ENCODE results near the gene GPR62. TPM values are rescaled to one million over a fixed set of nuclear protein-coding genes. Genes with fewer than 3 reads are reported as not detected.

The GPR62 gene
- total RNA-seq, 1 donor, result under 0.01 TPM

DNA sequence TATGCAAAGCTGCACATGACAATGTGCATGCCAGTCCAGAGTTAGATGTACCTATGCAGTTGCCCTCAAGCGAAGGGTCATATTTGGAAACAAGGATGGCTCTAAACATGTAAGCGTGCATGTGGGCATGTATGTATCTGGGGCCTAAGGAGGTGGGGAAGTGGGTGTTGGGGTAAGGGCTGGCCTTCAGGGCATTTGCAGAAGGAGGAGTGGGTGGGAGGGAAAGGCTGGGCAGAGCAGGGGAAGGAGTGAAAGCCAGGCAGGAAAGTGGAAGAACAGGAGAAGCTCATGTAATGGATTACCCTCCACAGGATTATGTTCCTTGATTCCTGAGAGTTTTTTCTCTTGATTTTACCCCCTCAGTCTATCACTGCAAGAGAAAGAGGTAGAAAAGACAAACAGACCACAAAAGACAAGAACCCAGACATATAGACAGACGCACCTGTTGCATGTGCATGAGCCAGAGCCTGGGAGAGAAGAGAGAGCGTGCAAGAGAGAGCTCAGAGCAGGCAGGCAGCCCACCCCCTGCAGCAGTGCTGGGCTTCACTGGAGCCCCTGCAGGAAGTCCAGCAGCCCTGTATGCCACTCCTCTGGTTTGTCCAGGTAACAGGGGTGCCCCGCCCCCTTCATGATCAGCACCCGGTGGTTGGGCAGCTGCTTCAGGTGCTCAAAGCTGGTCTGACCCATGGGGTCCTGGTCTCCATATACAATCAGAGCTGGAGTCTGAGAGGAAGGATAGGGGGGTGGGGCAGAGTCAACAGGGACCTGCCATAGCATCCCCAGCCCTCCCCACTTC, 13.9 kb downstream of the GPR62 start:
- no peak for DNase-seq (ENCODE audit: low read depth in 2 of 3, low spot score in 2 of 3)

DNA sequence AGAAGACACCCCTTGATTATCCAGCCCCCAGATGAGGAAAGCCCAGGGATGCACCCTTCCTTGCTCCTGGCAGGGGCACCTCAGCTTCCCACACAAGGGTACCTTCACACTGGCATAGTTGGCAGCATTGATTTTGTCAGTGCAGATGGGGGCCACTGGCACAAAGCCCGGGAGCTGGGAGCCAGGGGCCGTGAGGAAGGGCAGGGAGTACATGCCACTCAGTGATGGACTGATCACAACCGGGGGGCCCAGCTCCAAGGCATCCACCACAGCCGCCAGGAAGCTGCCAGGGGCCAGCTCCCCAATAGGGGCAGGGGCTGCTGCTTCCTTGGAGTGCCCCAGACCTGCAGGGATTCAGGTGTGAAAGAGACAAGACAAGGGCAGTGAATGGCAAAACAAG, 14.7 kb downstream of the GPR62 start:
- no peak for DNase-seq (ENCODE audit: low read depth in 2 of 3, low spot score in 2 of 3)

DNA sequence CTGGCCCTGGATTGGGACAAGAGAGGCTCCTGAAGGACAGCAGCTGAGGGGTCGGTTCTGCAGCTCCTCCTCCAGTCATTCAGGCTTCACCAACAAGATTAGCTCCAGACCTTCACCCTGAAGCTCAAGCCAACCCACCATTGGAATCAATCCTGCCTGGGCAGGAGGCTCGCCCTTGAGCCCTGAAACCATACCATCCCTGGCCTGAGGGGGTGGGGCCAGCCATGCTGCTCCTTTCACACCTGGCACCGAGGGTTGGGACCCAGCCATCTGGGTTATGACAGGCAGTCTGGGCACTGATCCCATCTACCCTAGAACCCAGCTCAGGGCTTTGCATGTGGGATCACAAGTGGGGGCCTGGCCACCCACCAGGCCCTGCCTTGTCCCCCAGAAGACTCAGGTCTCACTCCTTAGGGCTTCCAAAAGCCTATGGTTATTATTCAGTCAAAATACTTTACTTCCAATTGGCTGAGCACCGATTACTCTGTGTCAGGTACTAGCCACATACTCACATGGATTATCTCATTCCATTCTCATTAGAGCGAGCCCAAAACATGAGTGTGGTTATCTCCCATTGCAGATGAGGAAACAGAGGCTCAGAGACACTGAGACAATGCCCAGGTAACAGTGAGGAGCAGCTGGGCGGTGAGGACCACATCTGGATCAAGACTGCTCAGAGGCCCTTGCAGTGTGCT, 15.6 kb downstream of the GPR62 start:
- no peak for DNase-seq (ENCODE audit: low read depth in 2 of 3, low spot score in 2 of 3)

DNA sequence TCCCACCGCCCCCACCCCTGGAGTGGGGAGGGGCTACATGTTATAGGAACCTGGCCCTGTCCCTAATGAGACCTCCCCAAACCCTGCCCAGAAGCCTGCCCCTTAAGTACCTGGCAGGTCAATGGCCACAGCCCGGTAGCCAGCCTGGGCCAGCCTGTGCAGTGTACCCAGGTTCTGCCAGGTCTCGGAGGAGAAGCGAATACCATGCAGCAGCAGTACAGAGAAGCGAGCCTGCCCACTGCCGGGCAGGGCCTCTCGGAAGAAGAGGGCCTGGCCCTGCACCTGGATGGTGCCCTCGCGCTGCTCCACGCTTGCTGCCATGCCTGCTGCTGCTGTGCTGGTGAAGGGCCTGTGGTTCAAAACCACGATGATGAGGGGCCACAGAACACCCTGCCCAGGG, 16.2 kb downstream of the GPR62 start:
- DNase-seq (ENCODE audit: low read depth in 2 of 3, low spot score in 2 of 3), result no peak

DNA sequence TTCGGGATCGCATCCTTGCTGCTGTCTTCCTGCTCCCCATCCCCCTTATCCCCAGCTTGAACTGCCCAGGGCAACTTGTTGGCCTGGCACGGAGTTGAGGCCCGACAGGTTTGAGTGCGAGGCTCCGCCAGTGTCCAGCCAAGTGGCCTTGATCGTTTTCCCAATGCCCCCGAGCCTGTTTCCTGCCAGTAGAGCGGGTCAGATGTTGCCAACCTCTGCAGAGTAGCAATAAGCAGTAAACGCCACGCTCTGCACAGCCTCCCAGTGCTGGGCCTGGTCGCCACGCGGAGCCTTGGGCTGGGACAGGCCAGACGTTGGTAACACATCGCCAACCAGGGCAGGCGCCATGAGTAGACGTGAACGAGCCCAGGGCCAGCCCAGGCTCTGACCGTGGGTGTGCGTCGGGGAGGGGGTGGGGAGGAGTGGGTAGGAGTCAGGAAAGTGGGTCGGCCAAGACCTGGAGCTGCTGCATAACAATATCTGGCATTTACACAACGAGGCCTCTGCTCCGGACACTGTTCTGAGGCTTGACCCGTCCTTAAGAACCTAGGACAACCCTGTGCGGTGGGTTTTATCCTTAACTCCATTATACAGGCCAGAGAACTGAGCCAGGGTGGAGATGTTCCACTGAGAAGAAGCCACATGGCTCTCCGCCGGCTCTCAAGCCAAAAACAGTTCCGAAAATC, 19.2 kb downstream of the GPR62 start:
- no peak for DNase-seq (ENCODE audit: low read depth in 2 of 3, low spot score in 2 of 3)

DNA sequence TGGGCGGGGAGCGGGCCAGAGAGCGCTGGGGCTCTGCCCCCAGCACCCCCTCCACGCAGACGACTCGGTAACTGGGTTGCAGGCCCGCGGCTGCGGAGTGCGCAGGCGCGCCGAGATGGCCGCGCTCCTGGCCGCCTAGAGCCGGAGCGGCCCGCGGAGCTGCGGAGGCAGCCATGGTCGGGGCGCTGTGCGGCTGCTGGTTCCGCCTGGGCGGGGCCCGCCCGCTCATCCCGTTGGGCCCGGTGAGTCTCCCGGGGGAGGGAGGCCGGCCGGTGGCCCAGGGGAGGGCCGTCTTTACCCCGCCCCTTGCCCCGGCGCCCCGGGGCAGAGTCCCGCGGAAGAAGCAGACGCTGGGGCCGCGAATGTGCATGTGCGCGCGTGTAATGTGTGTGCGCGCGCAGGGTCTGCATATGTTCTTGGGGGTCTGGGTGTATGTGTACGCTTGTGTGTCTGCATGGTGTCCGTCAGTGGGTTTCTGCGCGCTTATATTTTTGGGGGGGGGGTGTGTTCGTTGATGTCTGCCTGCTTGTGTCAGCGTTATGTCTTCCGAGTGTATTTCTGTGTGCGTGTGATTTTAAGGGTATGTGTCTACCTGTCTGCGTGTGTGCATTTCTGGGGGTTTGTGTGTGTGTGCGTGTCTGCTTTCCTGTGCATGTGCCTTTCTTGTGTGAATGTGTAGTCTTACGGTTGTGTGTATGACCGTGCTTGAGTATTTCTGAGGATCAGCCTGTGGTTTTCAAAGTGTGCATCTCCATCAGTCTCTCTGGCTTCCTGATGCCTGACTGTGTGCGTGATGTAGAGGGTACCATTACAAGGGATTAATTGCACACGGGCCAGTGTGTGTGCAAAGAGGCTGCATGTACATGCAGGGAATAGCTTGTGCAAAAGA, 20.0 kb downstream of the GPR62 start, which contains the start of gene ABHD14A:
TSS of gene ABHD14A (plus strand) at position 102 of the 889 bp plus-strand sequence. CDS start at position 174, 72 bp downstream.
- peak; percentile 52 to 62 (median 56) for DNase-seq (ENCODE audit: low read depth in 2 of 3, low spot score in 2 of 3)

DNA sequence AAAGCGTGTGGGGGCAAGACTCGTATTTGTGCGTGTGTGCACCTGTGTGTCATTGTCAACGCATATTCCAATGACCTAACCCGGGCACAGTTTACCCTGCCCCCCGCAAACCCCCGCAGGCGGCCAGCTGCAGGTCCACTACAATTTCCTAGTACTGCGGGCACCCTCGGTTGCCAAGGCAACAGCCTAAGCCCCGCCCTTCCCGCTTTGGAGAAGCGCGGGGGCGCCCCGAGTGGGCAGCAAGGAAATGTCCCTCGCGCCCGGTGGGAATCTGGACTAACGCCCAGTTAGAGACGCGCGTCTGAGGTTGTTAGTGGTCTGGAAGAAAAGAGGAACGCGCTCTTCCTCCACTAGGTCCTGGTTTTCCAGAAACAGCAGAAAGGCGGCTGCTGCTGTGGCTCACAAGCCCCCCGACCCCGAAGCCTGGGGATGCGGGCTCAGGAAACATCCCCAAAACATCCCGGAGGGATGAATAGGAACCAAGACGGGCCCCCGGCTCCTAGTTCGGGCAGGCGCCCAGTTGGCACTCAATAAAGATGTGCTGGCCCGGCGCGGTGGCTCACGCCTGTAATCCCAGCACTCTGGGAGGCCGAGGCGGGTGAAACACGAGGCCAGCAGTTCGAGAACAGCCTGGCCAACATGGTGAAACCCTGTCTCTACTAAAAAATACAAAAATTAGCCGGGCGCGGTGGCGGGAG, 20.8 kb downstream of the GPR62 start:
- DNase-seq (ENCODE audit: low read depth in 2 of 3, low spot score in 2 of 3), result peak in 2 of 3 donors; percentile 56 to 64

GRCh38 chr3:51977446-51978142, 22.4 kb downstream of the GPR62 start:
- DNase-seq (ENCODE audit: low read depth in 2 of 3, low spot score in 2 of 3), result peak in 1 of 3 donors; percentile 22

DNA sequence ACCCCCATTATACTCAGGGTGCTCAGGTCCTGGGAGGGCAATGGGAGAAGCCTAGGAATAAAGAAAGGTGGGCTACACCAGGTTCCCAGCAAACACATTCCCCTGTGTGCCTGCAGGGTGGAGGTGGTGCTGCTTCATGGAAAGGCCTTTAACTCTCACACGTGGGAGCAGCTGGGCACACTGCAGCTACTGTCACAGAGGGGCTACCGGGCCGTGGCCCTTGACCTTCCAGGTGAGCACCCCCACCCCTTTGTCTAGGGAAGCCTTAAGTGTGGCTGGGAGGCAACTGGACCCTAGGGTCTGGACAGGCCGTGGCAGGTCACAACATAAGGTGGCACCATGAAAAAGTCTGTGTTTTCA, 22.9 kb downstream of the GPR62 start:
- DNase-seq (ENCODE audit: low read depth in 2 of 3, low spot score in 2 of 3), result no peak

DNA sequence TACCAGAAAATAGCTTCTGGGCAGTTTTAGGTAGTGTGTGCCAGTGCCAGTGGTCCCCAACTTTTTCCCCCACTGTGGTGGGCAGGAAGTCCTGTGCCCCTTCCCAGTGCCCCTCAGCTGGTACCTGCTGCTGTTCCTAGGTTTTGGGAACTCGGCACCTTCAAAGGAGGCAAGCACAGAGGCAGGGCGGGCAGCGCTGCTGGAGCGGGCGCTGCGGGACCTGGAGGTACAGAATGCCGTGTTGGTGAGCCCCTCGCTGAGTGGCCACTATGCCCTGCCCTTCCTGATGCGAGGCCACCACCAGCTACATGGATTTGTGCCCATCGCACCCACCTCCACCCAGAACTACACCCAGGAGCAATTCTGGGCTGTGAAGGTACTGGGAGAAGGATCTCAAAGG, 25.1 kb downstream of the GPR62 start:
- no peak for DNase-seq (ENCODE audit: low read depth in 2 of 3, low spot score in 2 of 3)

DNA sequence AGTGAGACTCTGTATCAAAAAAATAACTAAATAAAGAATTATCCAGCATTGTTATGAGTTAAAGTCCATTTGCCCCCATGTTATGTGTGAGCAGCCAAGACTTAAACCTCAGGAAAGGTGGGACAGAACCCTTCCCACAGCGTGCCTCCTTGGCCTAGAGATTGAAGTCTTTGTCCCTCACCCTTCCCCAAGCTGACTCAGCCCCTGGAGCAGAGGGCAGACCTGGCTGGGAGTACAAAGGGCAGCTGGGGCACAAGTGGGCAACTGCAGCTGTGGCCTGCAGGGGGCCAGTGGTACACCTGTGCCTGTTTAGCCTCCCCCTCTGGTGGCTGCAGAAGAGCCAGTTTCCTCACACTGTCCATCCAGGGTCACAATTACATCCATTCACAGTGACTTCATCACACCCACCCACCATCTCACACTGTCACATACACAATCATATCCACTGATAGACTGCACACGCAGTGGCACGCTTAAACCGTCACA, 27.2 kb downstream of the GPR62 start:
- DNase-seq (ENCODE audit: low read depth in 2 of 3, low spot score in 2 of 3), result peak in 2 of 3 donors; percentile 48 to 53

DNA sequence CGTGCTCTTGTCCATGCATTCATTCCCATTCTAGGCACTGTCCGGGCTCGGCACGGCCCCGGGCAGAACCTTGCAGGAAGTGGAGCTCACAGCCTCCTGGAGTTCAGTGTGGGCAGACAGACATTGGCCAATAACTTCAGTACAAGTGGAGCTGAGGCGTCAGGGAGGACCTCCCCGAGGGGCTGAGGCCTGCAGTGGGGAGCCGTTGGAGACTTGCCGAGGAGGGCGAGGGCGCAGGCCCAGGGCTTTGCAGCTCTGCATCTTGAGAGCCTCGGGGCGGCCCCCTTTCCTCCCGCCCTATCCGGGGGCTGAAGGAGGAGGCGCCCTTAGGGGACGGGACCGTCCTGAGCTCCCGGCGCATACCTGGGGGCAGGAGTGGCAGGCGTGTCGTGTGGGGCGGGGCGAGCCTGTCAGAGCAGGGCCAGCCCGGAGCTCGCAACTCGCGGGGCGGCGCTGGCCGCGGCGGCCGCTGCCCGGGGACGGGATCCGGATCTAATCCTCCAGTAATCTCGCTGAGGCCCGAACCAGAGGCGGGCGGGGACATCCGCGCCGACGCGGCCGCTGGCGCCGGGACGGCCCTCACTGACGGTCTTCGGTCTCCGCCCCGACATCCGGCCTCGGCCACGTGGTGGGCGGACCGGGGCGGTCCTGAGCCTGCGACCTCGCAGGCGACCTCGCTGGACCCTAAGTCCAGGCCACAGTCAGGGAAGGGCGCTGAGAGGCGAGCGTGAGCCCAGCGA, 27.8 kb downstream of the GPR62 start, which contains the start of gene ACY1:
TSS of gene ACY1 (plus strand) at position 698 of the 740 bp plus-strand sequence. CDS start 530 bp downstream, outside the sequence.
- peak in 2 of 3 donors; percentile 73 to 77 for DNase-seq (ENCODE audit: low read depth in 2 of 3, low spot score in 2 of 3)

DNA sequence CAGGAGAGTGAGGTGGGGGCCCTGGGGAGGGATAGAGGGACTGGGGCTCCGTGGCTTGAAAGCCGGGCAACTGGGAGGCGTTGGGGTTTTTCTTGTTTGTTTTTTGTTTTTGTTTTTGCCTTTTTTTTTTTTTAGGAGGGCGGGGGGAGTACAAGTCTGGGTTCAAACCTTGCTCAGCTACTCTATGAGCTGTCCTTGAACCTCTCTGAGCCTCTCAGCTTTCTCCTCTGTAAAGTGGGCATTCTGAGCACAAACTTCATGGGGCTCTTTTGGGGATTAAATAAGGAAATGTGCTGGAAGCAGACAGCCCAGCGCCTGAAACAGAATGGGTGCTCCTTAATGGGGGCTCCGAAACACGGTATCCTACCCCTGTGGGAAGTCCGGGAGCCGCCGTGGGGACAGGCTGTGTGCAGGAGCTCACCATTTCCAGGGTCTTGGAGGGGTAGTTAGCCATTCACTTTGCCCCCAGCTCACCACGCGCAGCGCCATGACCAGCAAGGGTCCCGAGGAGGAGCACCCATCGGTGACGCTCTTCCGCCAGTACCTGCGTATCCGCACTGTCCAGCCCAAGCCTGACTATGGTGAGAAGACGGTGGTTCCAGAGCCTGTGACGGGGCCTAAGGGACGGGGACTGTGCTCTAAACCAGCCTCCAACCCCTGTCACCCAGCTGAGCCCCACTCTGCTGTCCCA, 28.5 kb downstream of the GPR62 start:
- DNase-seq (ENCODE audit: low read depth in 2 of 3, low spot score in 2 of 3), result no peak

GRCh38 chr3:51984269-51984647, 29.1 kb downstream of the GPR62 start:
- DNase-seq (ENCODE audit: low read depth in 2 of 3, low spot score in 2 of 3), result no peak

- no peak for DNase-seq (ENCODE audit: low read depth in 2 of 3, low spot score in 2 of 3)
These were observed 29.9 kb downstream of the GPR62 start for GRCh38 chr3:51985063-51985462.

DNA sequence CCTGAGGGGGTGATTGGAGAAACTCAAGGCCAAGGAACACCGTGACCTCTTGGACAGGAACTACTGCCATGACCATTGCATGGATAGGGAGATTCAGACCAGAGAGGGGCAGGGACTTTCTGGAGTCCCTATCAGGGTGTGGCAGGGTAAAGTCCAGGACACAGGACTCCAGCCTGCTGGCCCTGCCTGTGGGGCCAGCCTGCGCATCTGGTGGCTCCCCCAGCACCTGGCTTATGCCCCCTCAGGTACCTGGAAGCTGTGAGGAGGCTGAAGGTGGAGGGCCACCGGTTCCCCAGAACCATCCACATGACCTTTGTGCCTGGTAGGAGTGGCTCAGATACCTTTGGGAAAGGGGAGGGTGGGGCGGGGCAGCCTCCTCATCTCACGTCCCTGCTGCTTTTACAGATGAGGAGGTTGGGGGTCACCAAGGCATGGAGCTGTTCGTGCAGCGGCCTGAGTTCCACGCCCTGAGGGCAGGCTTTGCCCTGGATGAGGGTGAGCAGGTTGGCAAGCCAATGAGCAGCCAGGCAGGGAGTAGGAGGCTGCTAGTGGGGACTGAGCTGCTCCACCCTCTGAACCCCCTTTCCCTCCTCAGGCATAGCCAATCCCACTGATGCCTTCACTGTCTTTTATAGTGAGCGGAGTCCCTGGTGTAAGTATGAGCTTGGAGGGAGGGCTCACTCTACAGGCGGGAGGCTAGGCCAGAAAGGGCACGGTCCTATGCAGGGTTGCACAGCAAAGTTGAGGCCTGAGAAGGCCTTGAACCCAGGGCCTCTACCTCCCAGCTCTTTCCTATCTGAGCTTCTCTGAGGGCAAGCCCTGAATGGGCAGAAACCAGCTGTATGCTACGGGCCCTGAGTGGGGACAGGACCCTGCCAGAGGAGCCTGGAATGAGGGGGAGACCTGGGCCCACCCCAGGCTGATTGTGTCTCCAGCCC, 31.1 kb downstream of the GPR62 start:
- DNase-seq (ENCODE audit: low read depth in 2 of 3, low spot score in 2 of 3), result no peak

DNA sequence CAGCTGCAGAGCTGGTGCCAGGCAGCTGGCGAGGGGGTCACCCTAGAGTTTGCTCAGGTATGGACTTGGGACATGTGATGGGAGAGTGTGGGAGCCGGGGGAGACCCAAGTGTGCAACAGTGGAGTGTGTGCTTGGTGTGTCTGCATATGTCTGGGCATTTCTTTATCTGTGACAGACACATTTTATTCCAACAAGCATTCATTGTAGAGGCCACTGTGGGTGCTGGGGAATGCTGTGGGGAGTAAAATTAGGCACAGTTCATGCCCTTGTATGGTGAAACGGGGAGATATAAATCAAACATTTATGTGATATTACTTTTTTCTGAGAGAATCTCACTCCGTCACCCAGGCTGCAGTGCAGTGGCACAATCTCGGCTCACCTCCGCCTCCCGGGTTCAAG, 32.4 kb downstream of the GPR62 start:
- DNase-seq (ENCODE audit: low read depth in 2 of 3, low spot score in 2 of 3), result no peak
